Upper lobe of left lung (tissue), 6 donors: ENCODE measurements around the gene CLSTN2. TPM values are rescaled to one million over a fixed set of nuclear protein-coding genes. Genes with fewer than 3 reads are reported as not detected.
A peak's percentile ranks its signal among the peaks of the same experiment; 100 is the strongest.

Experiments used
- ATAC-seq, 2 donors: fragments of 200-7000 bp; cut with Tn5 transposase; one replicate each; pipeline ENCODE4 v1.9.1; 2022; ENCODE audit warnings: mild to moderate bottlenecking in 2 of 2, moderate library complexity in 2 of 2; ENCODE audit not compliant: low FRiP score in 2 of 2
- DNase-seq, 2 donors: peaks; one replicate each; pipeline ENCODE4 v3.0.0-alpha.2; 2019 to 2020
- H3K27ac ChIP-seq, 4 donors: fragments of 200-600 bp; sonication (generic); one replicate each; pipeline ENCODE4 v1.5.1; 2016 to 2019
- H3K27me3 ChIP-seq, 4 donors: fragments of 200-600 bp; sonication (generic); one replicate each; pipeline ENCODE4 v1.5.1; 2017 to 2019
- H3K36me3 ChIP-seq, 4 donors: fragments of 200-600 bp; sonication (generic); one replicate each; pipeline ENCODE4 v1.5.1; 2016 to 2019
- H3K4me1 ChIP-seq, 4 donors: fragments of 200-600 bp; sonication (generic); one replicate each; pipeline ENCODE4 v1.5.1; 2018 to 2019
- H3K4me3 ChIP-seq, 4 donors: fragments of 200-600 bp; sonication (generic); one replicate each; pipeline ENCODE4 v1.5.1; 2017 to 2019; ENCODE audit warnings: mild to moderate bottlenecking in 2 of 4, moderate library complexity in 1 of 4
- H3K9me3 ChIP-seq, 4 donors: fragments of 200-600 bp; sonication (generic); one replicate each; pipeline ENCODE4 v1.5.1; 2018 to 2019
- EP300 ChIP-seq, 4 donors: sonication (generic); formaldehyde crosslinking; IDR thresholded peaks; one replicate each; pipeline ENCODE4 v1.5.1; 2017; ENCODE audit warnings: antibody characterized with exemption in 4 of 4, control low read depth in 2 of 4
- POLR2A ChIP-seq, 4 donors: fragments of 450-650 bp; IDR thresholded peaks; one replicate each; pipeline ENCODE4 v1.5.1; 2016 to 2017; ENCODE audit warnings: antibody characterized with exemption in 4 of 4, mild to moderate bottlenecking in 2 of 4
- POLR2AphosphoS5 ChIP-seq, 2 donors: sonication (generic); formaldehyde crosslinking; IDR thresholded peaks; one replicate each; pipeline ENCODE4 v1.5.1; 2017; ENCODE audit warnings: antibody characterized with exemption in 2 of 2
- WGBS, 2 donors: methylation state at CpG; one replicate each; pipeline ENCODE4 v1.1.5; 2017 to 2018; 5-methylcytosine and 5-hydroxymethylcytosine counted together
- total RNA-seq, 6 donors: library from RNA; depleted of rRNA in 4 of 6; stranded (reverse); fragments of >200 nt in 4 of 6; gene quantifications; one replicate each; pipeline versions ENCODE4 v1.1.0 to v1.2.1, GENCODE V29; 2016 to 2021
- TF ChIP-seq, protein P1 (sequence below), 6 experiments: fragments of 450-650 bp in 4 of 6; fragments of 200-600 bp in 2 of 6; sonication (generic) in 2 of 6; IDR thresholded peaks; one replicate each; pipeline ENCODE4 v1.5.1; 2016 to 2019; ENCODE audit warnings: antibody characterized with exemption in 6 of 6
- donor health status: DM: no; HTN: no; CAD: no; lungs with moderate emphysema.
- donor health status: DM: no; HTN: yes; CAD: no; lungs with severe emphysema.

CLSTN2 gene
- total RNA-seq, 6 donors from 2014 or later, result 1.0 to 4.3 (median 1.6) TPM

DNA sequence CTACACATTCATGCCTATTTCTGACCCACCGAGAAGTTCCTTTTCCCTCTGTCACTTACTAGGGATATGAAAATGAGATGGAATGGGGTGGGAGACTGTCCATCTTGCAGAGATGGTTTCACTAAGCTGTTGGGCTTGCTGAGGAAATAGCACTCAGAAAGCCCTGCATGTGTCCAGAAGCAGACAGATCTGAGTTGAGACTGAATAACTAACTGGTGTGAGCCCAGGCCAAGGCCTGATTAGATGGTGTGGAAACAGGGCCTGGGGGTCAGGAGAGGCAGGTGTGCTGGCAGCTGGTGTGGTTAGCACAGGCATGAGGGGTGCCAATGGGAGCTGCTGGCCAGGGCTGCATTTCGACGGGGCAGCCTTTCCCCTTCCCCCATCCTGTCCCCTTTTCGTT lies 72.1 kb downstream of the CLSTN2 start:
- WGBS, 2 donors, result 82 to 90% methylated on average over 4 of the region's 4 CpGs
- no peaks in the 10 kb centered on the region for H3K9me3 ChIP-seq
- no peaks in the 10 kb centered on the region for H3K27me3 ChIP-seq
- H3K4me1 ChIP-seq, result no peaks in the 10 kb centered on the region
- no peak overlapping the region for H3K4me3 ChIP-seq
- TF ChIP-seq EP300 (IDR thresholded peaks at IDR 0.05) (no peak), POLR2A (IDR thresholded peaks at IDR 0.05) (no peak), POLR2AphosphoS5 (IDR thresholded peaks at IDR 0.05) (no peak)
- TF ChIP-seq, protein P1, sequence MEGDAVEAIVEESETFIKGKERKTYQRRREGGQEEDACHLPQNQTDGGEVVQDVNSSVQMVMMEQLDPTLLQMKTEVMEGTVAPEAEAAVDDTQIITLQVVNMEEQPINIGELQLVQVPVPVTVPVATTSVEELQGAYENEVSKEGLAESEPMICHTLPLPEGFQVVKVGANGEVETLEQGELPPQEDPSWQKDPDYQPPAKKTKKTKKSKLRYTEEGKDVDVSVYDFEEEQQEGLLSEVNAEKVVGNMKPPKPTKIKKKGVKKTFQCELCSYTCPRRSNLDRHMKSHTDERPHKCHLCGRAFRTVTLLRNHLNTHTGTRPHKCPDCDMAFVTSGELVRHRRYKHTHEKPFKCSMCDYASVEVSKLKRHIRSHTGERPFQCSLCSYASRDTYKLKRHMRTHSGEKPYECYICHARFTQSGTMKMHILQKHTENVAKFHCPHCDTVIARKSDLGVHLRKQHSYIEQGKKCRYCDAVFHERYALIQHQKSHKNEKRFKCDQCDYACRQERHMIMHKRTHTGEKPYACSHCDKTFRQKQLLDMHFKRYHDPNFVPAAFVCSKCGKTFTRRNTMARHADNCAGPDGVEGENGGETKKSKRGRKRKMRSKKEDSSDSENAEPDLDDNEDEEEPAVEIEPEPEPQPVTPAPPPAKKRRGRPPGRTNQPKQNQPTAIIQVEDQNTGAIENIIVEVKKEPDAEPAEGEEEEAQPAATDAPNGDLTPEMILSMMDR (IDR thresholded peaks at IDR 0.05), result no peak
- H3K27ac ChIP-seq, result no peak overlapping the region
- DNase-seq (no peak), ATAC-seq (no peak)
- H3K36me3 ChIP-seq, result no peaks in the 10 kb centered on the region

DNA sequence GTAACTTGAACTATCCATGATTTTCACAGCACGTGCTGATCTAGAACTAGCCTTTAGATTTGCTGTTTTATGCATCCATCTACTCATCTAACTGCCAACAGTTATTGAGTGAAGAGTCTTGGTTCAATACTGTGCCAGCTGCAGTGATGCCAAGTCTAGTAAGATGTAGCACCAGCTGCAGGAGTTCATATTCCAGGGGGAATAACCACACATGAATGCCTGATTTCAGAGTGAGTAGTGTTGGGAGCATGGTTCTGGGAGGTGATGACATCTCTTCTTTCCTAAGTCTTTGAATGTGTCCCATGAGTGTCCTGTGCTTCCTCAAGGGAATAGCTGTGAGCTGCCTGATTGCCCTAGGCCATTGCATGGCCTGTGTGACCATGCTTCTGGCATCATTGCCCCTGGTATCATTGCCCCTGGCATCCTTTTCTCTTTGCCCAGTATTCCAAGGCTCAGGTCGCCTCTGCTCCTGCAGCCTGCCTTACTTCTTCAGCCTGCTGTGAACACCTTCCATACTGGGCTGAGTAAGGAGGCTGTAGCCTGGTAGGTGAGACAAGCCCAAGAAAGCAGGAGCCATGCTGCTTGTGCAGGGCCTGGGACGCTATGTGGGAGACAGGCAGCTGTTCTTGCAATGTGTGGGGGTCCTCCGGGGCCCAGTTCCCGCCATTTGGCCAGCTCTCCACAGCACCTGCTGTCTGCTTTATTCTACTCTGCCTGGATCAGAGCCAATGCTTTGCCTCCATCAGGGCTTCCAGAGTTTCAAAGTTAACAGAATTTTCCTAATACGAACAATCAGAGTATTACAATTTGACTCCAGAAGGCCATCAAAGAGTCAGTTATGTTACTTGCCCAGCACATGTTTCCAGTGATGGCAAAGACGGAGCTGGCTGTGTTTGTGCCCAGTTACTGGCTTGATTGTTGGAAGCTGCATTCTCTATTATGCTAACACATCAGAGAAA lies 73.2 kb downstream of the CLSTN2 start:
- Histone ChIP-seq H3K27ac (no peak overlapping the region), H3K9me3 (no peaks in the 10 kb centered on the region), H3K27me3 (no peaks in the 10 kb centered on the region), H3K36me3 (no peaks in the 10 kb centered on the region), H3K4me3 (no peak overlapping the region), H3K4me1 (no peaks in the 10 kb centered on the region)
- ATAC-seq (peak in 1 of 2 donors; percentile 6), DNase-seq (no peak)
- TF ChIP-seq, protein P1 (IDR thresholded peaks at IDR 0.05), result no peak
- TF ChIP-seq POLR2A (IDR thresholded peaks at IDR 0.05) (no peak), EP300 (IDR thresholded peaks at IDR 0.05) (no peak), POLR2AphosphoS5 (IDR thresholded peaks at IDR 0.05) (no peak)
- 85 to 93% methylated on average over 6 to 7 of the region's 7 CpGs for WGBS, 2 donors

DNA sequence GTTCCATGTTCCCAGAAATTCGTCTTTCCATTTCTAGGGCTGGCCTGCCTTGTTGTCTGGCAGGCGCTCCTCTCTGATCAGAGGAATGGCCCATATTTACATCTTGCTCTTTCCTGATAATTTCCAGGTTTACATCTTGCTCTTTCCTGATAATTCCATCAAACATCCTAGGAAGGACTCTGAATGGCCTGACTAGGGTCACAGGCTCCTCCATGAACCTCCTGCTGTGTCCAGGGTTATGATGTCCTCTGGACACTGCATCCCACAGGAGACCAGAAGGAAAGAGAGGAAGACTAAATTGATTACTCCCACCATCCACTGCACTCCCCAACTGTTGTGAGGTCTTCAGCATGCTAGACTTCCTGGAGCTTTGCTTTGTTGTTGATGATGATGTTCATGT lies 75.4 kb downstream of the CLSTN2 start:
- Histone ChIP-seq H3K4me3 (no peak overlapping the region), H3K27ac (no peak overlapping the region), H3K36me3 (no peaks in the 10 kb centered on the region), H3K4me1 (no peaks in the 10 kb centered on the region), H3K27me3 (no peaks in the 10 kb centered on the region), H3K9me3 (no peaks in the 10 kb centered on the region)
- DNase-seq (no peak), ATAC-seq (no peak)
- TF ChIP-seq, protein P1 (IDR thresholded peaks at IDR 0.05), result no peak
- no peak for TF ChIP-seq EP300 (IDR thresholded peaks at IDR 0.05)
- TF ChIP-seq POLR2AphosphoS5 (IDR thresholded peaks at IDR 0.05), result no peak
- no peak for TF ChIP-seq POLR2A (IDR thresholded peaks at IDR 0.05)
- WGBS, 2 donors, result 42 to 43% methylated on average over 2 of the region's 2 CpGs

DNA sequence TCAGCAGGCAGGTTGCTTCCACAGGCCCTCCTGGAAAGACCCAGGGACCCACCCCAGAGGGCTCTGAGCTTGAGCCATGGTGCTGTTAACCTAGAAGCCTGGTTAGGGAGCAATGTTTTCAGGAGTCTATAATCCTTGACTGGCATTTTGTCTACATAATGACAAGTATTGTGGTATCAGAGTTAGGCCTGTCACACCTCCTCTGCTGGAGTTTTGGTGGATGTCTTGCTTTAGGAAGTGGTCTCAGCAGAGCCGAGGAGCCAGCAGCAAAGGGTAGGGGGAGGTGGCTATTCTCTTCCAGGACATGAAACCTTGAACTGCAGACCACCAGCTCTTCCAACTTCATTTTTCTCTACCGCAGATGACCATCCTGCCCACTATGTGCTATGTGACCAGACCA lies 76.1 kb downstream of the CLSTN2 start:
- H3K27ac ChIP-seq, result no peak overlapping the region
- no peaks in the 10 kb centered on the region for H3K27me3 ChIP-seq
- no peak for ATAC-seq
- H3K9me3 ChIP-seq, result no peaks in the 10 kb centered on the region
- WGBS, 2 donors, result 67 to 92% methylated on average over 2 of the region's 2 CpGs
- TF ChIP-seq EP300 (IDR thresholded peaks at IDR 0.05) (no peak), POLR2A (IDR thresholded peaks at IDR 0.05) (no peak), POLR2AphosphoS5 (IDR thresholded peaks at IDR 0.05) (no peak)
- TF ChIP-seq, protein P1 (IDR thresholded peaks at IDR 0.05), result no peak
- DNase-seq, result no peak
- H3K36me3 ChIP-seq, result no peaks in the 10 kb centered on the region
- H3K4me3 ChIP-seq, result no peak overlapping the region
- no peaks in the 10 kb centered on the region for H3K4me1 ChIP-seq
